ENCODE data around the gene KCNT2.

Gene KCNT2

GRCh38 chr1:196385109-196385508 lies 223.1 kb downstream of the KCNT2 start:
- DNase-seq, result no peak

- DNase-seq, result no peak
Observed at GRCh38 chr1:196382383-196382782, 225.9 kb downstream of the KCNT2 start.

- DNase-seq, result no peak
Observed at GRCh38 chr1:196381544-196381943, 226.7 kb downstream of the KCNT2 start.

- DNase-seq, result no peak
Observed at GRCh38 chr1:196380316-196380715, 227.9 kb downstream of the KCNT2 start.

- DNase-seq, result no peak
Observed at GRCh38 chr1:196377811-196378210, 230.4 kb downstream of the KCNT2 start.

GRCh38 chr1:196376630-196377328 lies 231.5 kb downstream of the KCNT2 start:
- DNase-seq, result no peak

GRCh38 chr1:196373798-196374197 lies 234.4 kb downstream of the KCNT2 start:
- DNase-seq, result no peak

- no peak for DNase-seq
Observed at GRCh38 chr1:196372896-196373536, 235.2 kb downstream of the KCNT2 start.

GRCh38 chr1:196367838-196368237 lies 240.4 kb downstream of the KCNT2 start:
- no peak for DNase-seq

- DNase-seq, result no peak
Observed at GRCh38 chr1:196366817-196367495, 241.3 kb downstream of the KCNT2 start.

GRCh38 chr1:196361112-196361714 lies 247.0 kb downstream of the KCNT2 start:
- DNase-seq, result no peak

GRCh38 chr1:196357913-196358312 lies 250.3 kb downstream of the KCNT2 start:
- DNase-seq, result no peak

- no peak for DNase-seq
Observed at GRCh38 chr1:196355206-196355786, 252.9 kb downstream of the KCNT2 start.

GRCh38 chr1:196344453-196344852 lies 263.8 kb downstream of the KCNT2 start:
- DNase-seq, result no peak

- no peak for DNase-seq
Observed at GRCh38 chr1:196324345-196324744, 283.9 kb downstream of the KCNT2 start.

- DNase-seq, result no peak
Observed at GRCh38 chr1:196323869-196324268, 284.4 kb downstream of the KCNT2 start.

GRCh38 chr1:196319301-196319700 lies 288.9 kb downstream of the KCNT2 start:
- no peak for DNase-seq

GRCh38 chr1:196317535-196318522 lies 290.4 kb downstream of the KCNT2 start:
- DNase-seq, result no peak

- no peak for DNase-seq
Observed at GRCh38 chr1:196312739-196313138, 295.5 kb downstream of the KCNT2 start.

- DNase-seq, result no peak
Observed at GRCh38 chr1:196309386-196309785, 298.9 kb downstream of the KCNT2 start.

GRCh38 chr1:196308176-196308575 lies 300.1 kb downstream of the KCNT2 start:
- DNase-seq, result no peak

GRCh38 chr1:196306421-196306820 lies 301.8 kb downstream of the KCNT2 start:
- no peak for DNase-seq

All from activated T-cell treated with anti-CD3 and anti-CD28 coated beads for 4 hours (primary cell).